ENCODE measurements around the gene HJURP. TPM values are rescaled to one million over a fixed set of nuclear protein-coding genes. Genes with fewer than 3 reads are reported as not detected.

Gene HJURP
- total and polyA plus RNA-seq, 9 of the 15 experiments (the other 6 are each of a cell fraction or from before 2014, with no cell fraction given), result 13.8 to 102 (median 28.3) TPM

- peak; percentile 70; the same call in 1 of the 2 replicates for TF ChIP-seq JUN (IDR thresholded peaks at IDR 0.05; ENCODE audit: borderline replicate concordance, low read depth, low read length)
- no peak for TF ChIP-seq JUN (CRISPR knock-in tag; IDR thresholded peaks at IDR 0.05; ENCODE audit: borderline replicate concordance)
- no peak for TF ChIP-seq ZNF184 (CRISPR knock-in tag; IDR thresholded peaks at IDR 0.05)
- no peak for TF ChIP-seq U2AF1 (optimal IDR thresholded peaks at IDR 0.05; ENCODE audit: low read depth, low read length)
- TF ChIP-seq HEY1 (CRISPR knock-in tag; IDR thresholded peaks at IDR 0.05; ENCODE audit: borderline replicate concordance), result no peak
- TF ChIP-seq ZBTB26 (CRISPR knock-in tag; IDR thresholded peaks at IDR 0.05), result no peak
- TF ChIP-seq YY1 (IDR thresholded peaks at IDR 0.05; ENCODE audit: borderline replicate concordance in 1 of 3, control insufficient read depth in 1 of 3, extremely low read depth in 1 of 3, insufficient read depth in 3 of 3, insufficient read length in 1 of 3, insufficient replicate concordance in 2 of 3, low read depth in 1 of 3, low read length in 2 of 3), result peak in 1 of 3 experiments; percentile 54
- peak; percentile 39; the same call in 1 of the 2 replicates for TF ChIP-seq NCOA1 (IDR thresholded peaks at IDR 0.05; ENCODE audit: low read depth)
- TF ChIP-seq ZNF197 (CRISPR knock-in tag; IDR thresholded peaks at IDR 0.05; ENCODE audit: low read depth), result no peak
- TF ChIP-seq KDM1A (IDR thresholded peaks at IDR 0.05), result peak in 1 of 2 experiments; percentile 59; a peak in 2 of 4 replicates
- TF ChIP-seq SMARCA4 (IDR thresholded peaks at IDR 0.05), result peak; percentile 69; the same call in 1 of the 2 replicates
- peak; percentile 68 for TF ChIP-seq TAL1 (IDR thresholded peaks at IDR 0.05)
- TF ChIP-seq ZNF740 (CRISPR knock-in tag; IDR thresholded peaks at IDR 0.05), result 0 out of 2 replicates have a peak, but pooled peaks have one; percentile 15
- TF ChIP-seq ZNF740 (tag; IDR thresholded peaks at IDR 0.05), result no peak
- peak; percentile 87 for TF ChIP-seq ZFX (CRISPR knock-in tag; IDR thresholded peaks at IDR 0.05)
- TF ChIP-seq TSHZ1 (CRISPR knock-in tag; IDR thresholded peaks at IDR 0.05), result no peak
- TF ChIP-seq AFF4 (CRISPR knock-in tag; IDR thresholded peaks at IDR 0.05), result peak; percentile 64
- TF ChIP-seq ZBED1 (IDR thresholded peaks at IDR 0.05), result no peak
Observed at GRCh38 chr2:233854241-233854981, at the start of gene HJURP (continued).

All from K562 (cell line).